Measurements from ENCODE around the gene SULT4A1.
"Not testable (repeated sequence)": the region's sequence is repeated elsewhere in the genome, so short reads cannot be mapped to it uniquely, and the experiment has no call there.

DNA sequence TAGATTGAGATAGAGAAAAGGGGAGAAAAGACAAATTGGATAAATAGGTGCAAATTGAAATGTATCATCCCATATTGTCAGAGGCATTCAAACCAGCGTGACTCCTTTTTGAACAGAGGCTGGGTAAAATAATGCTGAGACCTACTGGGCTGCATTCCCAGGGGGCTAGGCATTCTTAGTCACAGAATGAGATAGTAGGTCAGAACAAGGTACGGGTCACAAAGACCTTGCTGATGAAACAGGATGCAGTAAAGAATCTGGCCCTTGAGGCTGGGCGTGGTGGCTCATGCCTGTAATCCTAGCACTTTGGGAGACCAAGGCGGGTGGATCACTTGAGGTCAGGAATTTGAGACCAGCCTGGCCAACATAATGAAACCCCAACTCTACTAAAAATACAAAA is 6.7 kb upstream of the SULT4A1 start:
- TF ChIP-seq POLR2AphosphoS5 (IDR thresholded peaks at IDR 0.05; ENCODE audit: borderline replicate concordance, low read depth, low read length); EZH2 (IDR thresholded peaks at IDR 0.05): not testable (repeated sequence)

All from SK-N-MC (cell line).